HEK293 (cell line): Measurements from ENCODE around the gene PPP1R15B.
A peak's percentile ranks its signal among the peaks of the same experiment; 100 is the strongest.

Source experiments
- CTCF ChIA-PET: fragments of 350-600 bp; formaldehyde crosslinking; extraction: SDS; loops from one replicate; lab custom pipeline; 2021; ENCODE audit warnings: antibody characterized with exemption; lab: Yijun Ruan, JAX
- POLR2A ChIA-PET: fragments of 300-600 bp; formaldehyde crosslinking; extraction: SDS; loops from one replicate; lab custom pipeline; 2020; ENCODE audit warnings: antibody characterized with exemption, inconsistent platforms; lab: Yijun Ruan, JAX
- H3K27ac ChIP-seq: fragments of 200-500 bp; sonication (Bioruptor generic); 2 replicates; pipeline ENCODE4 v1.5.1; 2014; ENCODE audit warnings: low read depth, low read length, control low read depth, inconsistent platforms; ENCODE audit errors: extremely low read depth
- H3K36me3 ChIP-seq, 2 experiments: fragments of 200-500 bp in 1 of 2; sonication (Bioruptor generic) in 1 of 2; 1 replicate in 1 of 2; 2 replicates in 1 of 2; pipeline ENCODE4 v1.5.1; 2014 to 2017; ENCODE audit warnings: inconsistent platforms in 2 of 2, low read length in 2 of 2; ENCODE audit not compliant: control insufficient read depth in 2 of 2, insufficient read depth in 1 of 2
- H3K4me1 ChIP-seq: fragments of 200-500 bp; sonication (Bioruptor generic); 2 replicates; pipeline ENCODE4 v1.5.1; 2014; ENCODE audit warnings: mild to moderate bottlenecking, low read length, inconsistent platforms; ENCODE audit not compliant: control insufficient read depth, insufficient read depth
- H3K4me3 ChIP-seq: 2 replicates; pipeline ENCODE4 v1.5.1; 2011; ENCODE audit warnings: low read depth, mild to moderate bottlenecking, control low read depth, low read length, moderate library complexity
- H3K9me3 ChIP-seq: fragments of 200-500 bp; sonication (Bioruptor generic); 2 replicates; pipeline ENCODE4 v1.5.1; 2014; ENCODE audit warnings: low read depth, low read length, inconsistent platforms; ENCODE audit not compliant: control insufficient read depth, insufficient read depth
- GLI4 ChIP-seq: fragments of 450-650 bp; formaldehyde crosslinking; IDR thresholded peaks from 2 replicates; pipeline ENCODE4 v1.5.1; 2016; ENCODE audit warnings: missing biosample characterization, missing genetic modification characterization
- KLF17 ChIP-seq: fragments of 450-650 bp; formaldehyde crosslinking; IDR thresholded peaks from 2 replicates; pipeline ENCODE4 v1.5.1; 2016; ENCODE audit warnings: missing biosample characterization, missing genetic modification characterization
- SP7 ChIP-seq: fragments of 450-650 bp; formaldehyde crosslinking; IDR thresholded peaks from 2 replicates; pipeline ENCODE4 v1.5.1; 2016; ENCODE audit warnings: missing biosample characterization, missing genetic modification characterization
- TRIM28 ChIP-seq: IDR thresholded peaks from 2 replicates; pipeline ENCODE4 v1.6.1; 2011; ENCODE audit warnings: low read length, control low read depth, borderline replicate concordance
- ZBTB17 ChIP-seq: fragments of 450-650 bp; formaldehyde crosslinking; IDR thresholded peaks from 2 replicates; pipeline ENCODE4 v1.5.1; 2016; ENCODE audit warnings: missing biosample characterization, missing genetic modification characterization
- ZBTB20 ChIP-seq: fragments of 450-650 bp; formaldehyde crosslinking; IDR thresholded peaks from 2 replicates; pipeline ENCODE4 v1.5.1; 2016; ENCODE audit warnings: missing biosample characterization, missing genetic modification characterization
- ZNF311 ChIP-seq: fragments of 450-650 bp; formaldehyde crosslinking; IDR thresholded peaks from 2 replicates; pipeline ENCODE4 v1.5.1; 2017; ENCODE audit warnings: missing biosample characterization, missing genetic modification characterization, borderline replicate concordance
- ZNF341 ChIP-seq: fragments of 450-650 bp; formaldehyde crosslinking; IDR thresholded peaks from 2 replicates; pipeline ENCODE4; 2016; ENCODE audit warnings: low read depth, missing biosample characterization, missing genetic modification characterization
- ZNF513 ChIP-seq: fragments of 450-650 bp; IDR thresholded peaks from 2 replicates; pipeline ENCODE4 v1.5.1; 2018; ENCODE audit warnings: missing biosample characterization, missing genetic modification characterization
- ZNF600 ChIP-seq: fragments of 450-650 bp; formaldehyde crosslinking; IDR thresholded peaks from 2 replicates; pipeline ENCODE4 v1.5.1; 2016; ENCODE audit warnings: missing biosample characterization, missing genetic modification characterization
- ZNF660 ChIP-seq: fragments of 450-650 bp; IDR thresholded peaks from 2 replicates; pipeline ENCODE4 v1.5.1; 2018; ENCODE audit warnings: missing biosample characterization, mild to moderate bottlenecking, missing genetic modification characterization
- TF ChIP-seq, protein P1 (sequence below): fragments of 450-650 bp; formaldehyde crosslinking; IDR thresholded peaks from 2 replicates; pipeline ENCODE4 v1.5.1; 2016; ENCODE audit warnings: missing biosample characterization, missing genetic modification characterization, borderline replicate concordance

PPP1R15B gene

GRCh38 chr1:204413170-204413535, 1.5 kb upstream of the PPP1R15B start:
- Histone ChIP-seq H3K27ac (no peak overlapping the region), H3K4me3 (no peak overlapping the region), H3K36me3 (peaks cover 0 to 23% of the 10 kb centered on the region in 2 experiments; a peak in 1 of 3 replicates), H3K4me1 (peaks cover 3% of the 10 kb centered on the region; the same call in 1 of the 2 replicates), H3K9me3 (no peaks in the 10 kb centered on the region)
- ChIA-PET POLR2A (interaction anchor here (1.2 kb wide), 1 partner anchor 94 kb away, joined by 4 read pairs; no protein-coding TSS in a partner anchor), CTCF (interaction anchor here (0.6 to 2.6 kb wide), 6 partner anchors 15 to 93 kb away, joined by 3 to 10 read pairs (median 4); no protein-coding TSS in a partner anchor)
- no peak for TF ChIP-seq TRIM28
- TF ChIP-seq SP7 (tag by site-specific recombination), result peak; percentile 45; the same call in 1 of the 2 replicates

GRCh38 chr1:204410688-204411450, 748 bp downstream of the PPP1R15B start:
- peak overlapping the region; percentile 90 for H3K27ac ChIP-seq
- H3K36me3 ChIP-seq, result peaks cover under 1 to 36% of the 10 kb centered on the region in 2 experiments
- ChIA-PET CTCF (interaction anchor here (0.7 to 5.5 kb wide), 7 partner anchors 10 to 396 kb away, joined by 3 to 64 read pairs (median 4); partner anchors contain the start of gene PIK3C2B), POLR2A (interaction anchor here (0.6 to 1.5 kb wide), 4 partner anchors 9 to 33 kb away, joined by 3 to 5 read pairs (median 4); no protein-coding TSS in a partner anchor)
- H3K4me1 ChIP-seq, result no peaks in the 10 kb centered on the region; the same call in 1 of the 2 replicates
- H3K9me3 ChIP-seq, result no peaks in the 10 kb centered on the region
- H3K4me3 ChIP-seq, result peak overlapping the region; percentile 62
- TF ChIP-seq ZBTB20 (peak; percentile 10; the same call in 1 of the 2 replicates), ZNF660 (no peak), KLF17 (tag by site-specific recombination) (no peak), GLI4 (tag by site-specific recombination) (no peak)

DNA sequence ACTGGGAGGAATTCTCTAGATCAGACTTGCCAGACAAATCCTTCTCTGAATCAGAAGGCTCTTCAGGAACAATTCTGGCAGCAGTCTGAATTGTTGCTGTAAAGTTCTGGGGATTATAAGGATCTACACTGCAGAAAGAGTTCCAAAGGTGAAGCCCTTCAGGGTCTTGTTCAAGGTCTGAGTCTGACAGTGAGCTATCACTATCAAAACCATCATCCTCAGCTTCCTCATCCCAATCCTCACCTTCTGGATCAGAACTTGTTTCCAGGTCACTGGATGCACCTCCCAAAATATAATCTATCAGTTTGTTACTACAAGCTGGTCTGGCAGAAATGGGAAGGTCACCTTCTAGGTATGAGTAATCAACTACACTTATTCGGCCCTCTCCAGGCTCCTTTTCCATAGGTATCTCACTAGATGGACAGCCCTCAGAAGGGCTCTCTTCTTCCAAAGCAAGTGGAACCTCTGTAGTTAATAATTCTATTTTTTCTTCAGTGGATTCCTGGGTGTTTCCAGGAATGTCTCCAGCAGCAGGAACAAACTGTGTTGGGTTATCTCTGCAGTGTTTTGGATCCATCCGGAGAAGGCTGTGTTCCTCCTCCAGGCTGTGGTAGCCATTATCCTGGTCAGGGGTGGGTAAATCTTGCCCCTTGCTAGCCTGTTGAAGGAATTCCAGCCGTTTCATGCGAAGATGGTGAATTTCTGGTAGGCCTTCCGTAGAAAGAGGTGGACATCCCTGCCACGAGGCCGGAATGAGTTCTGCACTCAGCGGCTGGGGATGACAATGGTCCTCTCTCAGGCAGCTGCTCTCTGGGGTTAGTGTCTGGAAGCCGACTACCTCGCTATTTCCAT, 1.6 kb downstream of the PPP1R15B start:
- H3K4me1 ChIP-seq, result no peaks in the 10 kb centered on the region; the same call in 1 of the 2 replicates
- ChIA-PET CTCF (interaction anchor here (0.7 to 5.5 kb wide), 7 partner anchors 9 to 397 kb away, joined by 3 to 64 read pairs (median 4); partner anchors contain the start of gene PIK3C2B), POLR2A (interaction anchor here (1.1 to 1.5 kb wide), 5 partner anchors 8 to 106 kb away, joined by 3 to 5 read pairs (median 3); partner anchors contain the start of gene MDM4)
- peak overlapping the region; percentile 62 for H3K4me3 ChIP-seq
- H3K27ac ChIP-seq, result peak overlapping the region; percentile 90; the same call in 1 of the 2 replicates
- H3K9me3 ChIP-seq, result no peaks in the 10 kb centered on the region
- peaks cover 8 to 44% of the 10 kb centered on the region in 2 experiments for H3K36me3 ChIP-seq
- TF ChIP-seq ZNF600 (tag by site-specific recombination) (0 out of 2 replicates have a peak, but pooled peaks have one; percentile 50), ZNF513 (tag by site-specific recombination) (peak; percentile 70), ZNF341 (tag by site-specific recombination) (no peak), ZBTB17 (tag by site-specific recombination) (peak; percentile 43; the same call in 1 of the 2 replicates), ZNF311 (tag by site-specific recombination) (no peak)
- TF ChIP-seq, protein P1, sequence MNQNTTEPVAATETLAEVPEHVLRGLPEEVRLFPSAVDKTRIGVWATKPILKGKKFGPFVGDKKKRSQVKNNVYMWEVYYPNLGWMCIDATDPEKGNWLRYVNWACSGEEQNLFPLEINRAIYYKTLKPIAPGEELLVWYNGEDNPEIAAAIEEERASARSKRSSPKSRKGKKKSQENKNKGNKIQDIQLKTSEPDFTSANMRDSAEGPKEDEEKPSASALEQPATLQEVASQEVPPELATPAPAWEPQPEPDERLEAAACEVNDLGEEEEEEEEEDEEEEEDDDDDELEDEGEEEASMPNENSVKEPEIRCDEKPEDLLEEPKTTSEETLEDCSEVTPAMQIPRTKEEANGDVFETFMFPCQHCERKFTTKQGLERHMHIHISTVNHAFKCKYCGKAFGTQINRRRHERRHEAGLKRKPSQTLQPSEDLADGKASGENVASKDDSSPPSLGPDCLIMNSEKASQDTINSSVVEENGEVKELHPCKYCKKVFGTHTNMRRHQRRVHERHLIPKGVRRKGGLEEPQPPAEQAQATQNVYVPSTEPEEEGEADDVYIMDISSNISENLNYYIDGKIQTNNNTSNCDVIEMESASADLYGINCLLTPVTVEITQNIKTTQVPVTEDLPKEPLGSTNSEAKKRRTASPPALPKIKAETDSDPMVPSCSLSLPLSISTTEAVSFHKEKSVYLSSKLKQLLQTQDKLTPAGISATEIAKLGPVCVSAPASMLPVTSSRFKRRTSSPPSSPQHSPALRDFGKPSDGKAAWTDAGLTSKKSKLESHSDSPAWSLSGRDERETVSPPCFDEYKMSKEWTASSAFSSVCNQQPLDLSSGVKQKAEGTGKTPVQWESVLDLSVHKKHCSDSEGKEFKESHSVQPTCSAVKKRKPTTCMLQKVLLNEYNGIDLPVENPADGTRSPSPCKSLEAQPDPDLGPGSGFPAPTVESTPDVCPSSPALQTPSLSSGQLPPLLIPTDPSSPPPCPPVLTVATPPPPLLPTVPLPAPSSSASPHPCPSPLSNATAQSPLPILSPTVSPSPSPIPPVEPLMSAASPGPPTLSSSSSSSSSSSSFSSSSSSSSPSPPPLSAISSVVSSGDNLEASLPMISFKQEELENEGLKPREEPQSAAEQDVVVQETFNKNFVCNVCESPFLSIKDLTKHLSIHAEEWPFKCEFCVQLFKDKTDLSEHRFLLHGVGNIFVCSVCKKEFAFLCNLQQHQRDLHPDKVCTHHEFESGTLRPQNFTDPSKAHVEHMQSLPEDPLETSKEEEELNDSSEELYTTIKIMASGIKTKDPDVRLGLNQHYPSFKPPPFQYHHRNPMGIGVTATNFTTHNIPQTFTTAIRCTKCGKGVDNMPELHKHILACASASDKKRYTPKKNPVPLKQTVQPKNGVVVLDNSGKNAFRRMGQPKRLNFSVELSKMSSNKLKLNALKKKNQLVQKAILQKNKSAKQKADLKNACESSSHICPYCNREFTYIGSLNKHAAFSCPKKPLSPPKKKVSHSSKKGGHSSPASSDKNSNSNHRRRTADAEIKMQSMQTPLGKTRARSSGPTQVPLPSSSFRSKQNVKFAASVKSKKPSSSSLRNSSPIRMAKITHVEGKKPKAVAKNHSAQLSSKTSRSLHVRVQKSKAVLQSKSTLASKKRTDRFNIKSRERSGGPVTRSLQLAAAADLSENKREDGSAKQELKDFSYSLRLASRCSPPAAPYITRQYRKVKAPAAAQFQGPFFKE (tag by site-specific recombination), result no peak
